MV-4-11 (cell line): ENCODE data around the gene CACHD1.
A peak's percentile ranks its signal among the peaks of the same experiment; 100 is the strongest.

ENCODE experiments used
- DNase-seq: peaks from one replicate; lab custom pipeline; 2025; lab: John Stamatoyannopoulos, UW

CACHD1 gene

GRCh38 chr1:64523413-64524337 is 53.7 kb downstream of the CACHD1 start:
- DNase-seq: no peak

- DNase-seq: no peak
These were observed 54.7 kb downstream of the CACHD1 start for GRCh38 chr1:64524614-64525013.

GRCh38 chr1:64525116-64525686 is 55.3 kb downstream of the CACHD1 start:
- no peak for DNase-seq

- DNase-seq: no peak
These were observed 56.4 kb downstream of the CACHD1 start for GRCh38 chr1:64526312-64526711.

GRCh38 chr1:64527165-64527564 is 57.2 kb downstream of the CACHD1 start:
- DNase-seq: no peak

GRCh38 chr1:64527786-64528185 is 57.9 kb downstream of the CACHD1 start:
- no peak for DNase-seq

GRCh38 chr1:64530969-64531692 is 61.2 kb downstream of the CACHD1 start:
- no peak for DNase-seq

- DNase-seq: no peak
These were observed 62.7 kb downstream of the CACHD1 start for GRCh38 chr1:64532646-64533045.

- DNase-seq: no peak
These were observed 66.3 kb downstream of the CACHD1 start for GRCh38 chr1:64535938-64536835.

- no peak for DNase-seq
These were observed 67.0 kb downstream of the CACHD1 start for GRCh38 chr1:64536836-64537490.

- DNase-seq: no peak
These were observed 68.0 kb downstream of the CACHD1 start for GRCh38 chr1:64537942-64538341.

GRCh38 chr1:64538389-64538788 is 68.5 kb downstream of the CACHD1 start:
- no peak for DNase-seq

GRCh38 chr1:64539289-64539688 is 69.4 kb downstream of the CACHD1 start:
- no peak for DNase-seq

GRCh38 chr1:64539781-64540218 is 69.9 kb downstream of the CACHD1 start:
- DNase-seq: no peak

- no peak for DNase-seq
These were observed 70.4 kb downstream of the CACHD1 start for GRCh38 chr1:64540265-64540791.

GRCh38 chr1:64542118-64542517 is 72.2 kb downstream of the CACHD1 start:
- no peak for DNase-seq

- DNase-seq: peak; percentile 59
These were observed 73.9 kb downstream of the CACHD1 start for GRCh38 chr1:64543831-64544230.

GRCh38 chr1:64545118-64545843 is 75.4 kb downstream of the CACHD1 start:
- DNase-seq: no peak

GRCh38 chr1:64546013-64546412 is 76.1 kb downstream of the CACHD1 start:
- DNase-seq: no peak
